GM18526 (cell line): Measurements from ENCODE around the gene LOXL4.

Source experiments
- POLR2A ChIP-seq: IDR thresholded peaks from 3 replicates; pipeline ENCODE4 v1.6.1; 2011; ENCODE audit not compliant: insufficient read length; ENCODE audit errors: extremely low read depth

Gene LOXL4

DNA sequence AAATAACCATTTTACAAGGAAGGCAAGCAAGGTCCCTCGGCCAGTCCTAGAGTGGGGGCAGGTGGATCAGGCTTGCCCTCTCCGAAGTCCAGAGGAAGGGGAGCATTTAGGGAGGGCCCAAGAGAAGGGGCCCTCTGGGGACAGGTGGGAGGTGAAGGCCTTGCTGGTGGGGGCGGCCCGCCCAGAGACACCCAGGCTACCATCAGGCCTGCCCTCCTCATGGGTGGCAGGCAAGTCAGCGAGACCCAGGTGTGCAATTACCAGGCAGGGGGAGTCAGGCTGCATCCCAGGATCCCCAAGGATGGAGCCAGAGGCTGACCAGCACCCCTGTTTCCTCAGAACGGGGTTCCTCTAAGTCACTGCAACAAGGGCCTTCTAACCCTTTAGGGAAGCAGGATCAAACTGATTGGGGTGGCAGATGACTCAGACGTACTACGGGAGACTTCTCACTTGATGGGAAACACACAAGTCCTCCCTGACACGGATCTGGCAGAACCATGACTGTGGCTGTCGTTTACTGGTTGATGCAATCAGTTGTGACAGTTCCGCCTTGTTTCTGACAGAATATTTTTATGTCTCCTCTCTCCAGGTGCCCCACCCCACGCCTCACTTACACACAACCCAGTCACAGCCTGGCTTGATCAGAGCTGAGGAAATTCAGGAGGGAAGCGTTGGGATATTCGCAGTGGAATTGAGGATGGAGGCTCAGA is 8.2 kb downstream of the LOXL4 start:
- no peak for TF ChIP-seq POLR2A

DNA sequence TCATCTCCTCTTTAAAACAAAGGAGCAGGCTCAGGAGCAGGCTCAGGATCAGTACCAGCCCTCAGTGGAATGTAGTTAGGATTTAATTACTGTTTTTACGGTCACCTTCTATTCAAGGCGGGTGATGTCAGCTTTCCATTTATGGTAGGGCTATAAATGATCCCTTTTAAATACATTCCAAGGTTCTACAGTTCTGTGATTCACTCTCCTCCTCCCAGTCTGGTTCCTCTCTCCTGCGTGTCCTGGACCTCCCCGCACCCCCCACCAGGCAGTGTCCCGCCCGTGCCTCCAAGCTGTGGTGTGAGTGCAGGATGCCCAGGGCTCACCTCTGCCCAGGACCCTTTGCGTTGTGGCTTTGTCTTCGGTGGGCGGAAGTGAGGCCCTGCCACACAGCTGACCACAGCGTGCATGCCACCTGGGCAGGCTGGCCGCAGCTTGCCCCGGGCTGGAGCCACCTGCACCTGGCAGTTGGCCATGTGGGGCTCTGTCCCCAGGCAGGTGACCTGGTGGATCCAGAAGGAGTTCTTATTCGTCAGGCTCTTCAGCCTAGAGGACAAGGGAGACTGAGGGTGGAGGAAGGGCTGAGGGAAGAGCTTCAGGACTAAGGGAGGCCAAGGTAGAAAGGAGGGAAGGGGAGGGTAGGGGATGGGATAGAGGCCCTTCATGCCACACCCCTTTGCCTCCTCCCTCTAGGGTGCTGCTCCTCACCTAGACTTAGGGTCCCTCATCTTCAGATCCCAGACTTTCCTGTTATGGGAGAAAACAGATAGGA is 9.1 kb downstream of the LOXL4 start:
- no peak for TF ChIP-seq POLR2A

DNA sequence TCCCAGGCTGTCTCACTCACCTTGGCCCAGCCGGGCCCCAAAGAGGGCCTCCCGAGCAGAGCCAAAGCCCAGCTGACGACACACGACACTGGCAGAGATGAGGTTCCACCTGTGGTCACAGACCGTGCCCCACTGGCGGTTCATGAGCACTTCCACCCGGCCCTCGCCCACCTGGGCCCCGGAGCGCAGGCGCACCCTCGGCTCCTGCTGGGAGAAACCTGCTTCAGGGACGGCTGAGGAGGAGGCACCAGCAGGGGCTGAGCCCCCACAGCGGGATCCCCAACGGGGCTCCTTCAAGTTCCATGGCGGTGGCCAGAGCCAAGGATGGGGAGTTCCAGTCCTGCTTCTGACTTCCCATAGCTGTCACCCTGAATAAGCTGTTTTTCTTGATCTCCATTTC is 10.0 kb downstream of the LOXL4 start:
- TF ChIP-seq POLR2A: no peak

DNA sequence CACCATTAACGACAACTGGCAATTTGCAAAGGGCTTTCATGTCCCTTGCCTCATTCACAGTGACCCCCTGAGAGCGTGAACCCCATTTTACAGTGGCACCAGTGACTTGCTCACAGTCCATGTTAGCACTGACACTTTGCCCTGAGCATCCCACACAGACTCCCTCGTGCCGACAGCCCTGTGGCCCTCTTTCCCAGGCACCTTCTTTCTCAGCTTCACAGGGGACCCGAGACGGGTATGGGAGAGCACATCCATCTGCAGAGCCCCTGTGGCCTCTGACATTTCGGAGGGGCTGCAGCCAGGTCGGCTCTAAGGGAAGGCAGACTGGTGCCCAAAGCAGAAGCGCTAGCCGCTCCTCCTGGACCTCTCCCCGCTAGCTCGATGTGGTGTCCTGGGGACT is 10.8 kb downstream of the LOXL4 start:
- no peak for TF ChIP-seq POLR2A

DNA sequence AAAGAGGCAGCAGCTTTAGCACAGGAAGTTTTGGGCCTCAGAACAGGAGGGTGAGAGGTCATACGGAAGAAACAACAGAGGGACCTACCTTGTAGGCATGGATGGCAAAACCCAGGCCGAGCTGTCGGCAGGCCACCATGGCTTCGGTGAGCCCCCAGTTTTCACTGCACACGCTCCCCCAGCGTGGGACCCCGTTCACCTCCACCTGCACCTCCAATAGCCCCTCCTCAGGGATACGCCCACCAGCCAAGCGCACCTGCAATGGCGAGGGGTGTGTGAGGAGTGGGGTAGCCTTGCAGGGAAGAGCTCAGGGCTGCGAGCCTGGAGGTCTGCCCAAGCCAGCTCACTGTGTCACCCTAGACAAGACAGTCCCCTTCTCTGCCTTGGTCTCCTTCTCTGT is 11.3 kb downstream of the LOXL4 start:
- no peak for TF ChIP-seq POLR2A

DNA sequence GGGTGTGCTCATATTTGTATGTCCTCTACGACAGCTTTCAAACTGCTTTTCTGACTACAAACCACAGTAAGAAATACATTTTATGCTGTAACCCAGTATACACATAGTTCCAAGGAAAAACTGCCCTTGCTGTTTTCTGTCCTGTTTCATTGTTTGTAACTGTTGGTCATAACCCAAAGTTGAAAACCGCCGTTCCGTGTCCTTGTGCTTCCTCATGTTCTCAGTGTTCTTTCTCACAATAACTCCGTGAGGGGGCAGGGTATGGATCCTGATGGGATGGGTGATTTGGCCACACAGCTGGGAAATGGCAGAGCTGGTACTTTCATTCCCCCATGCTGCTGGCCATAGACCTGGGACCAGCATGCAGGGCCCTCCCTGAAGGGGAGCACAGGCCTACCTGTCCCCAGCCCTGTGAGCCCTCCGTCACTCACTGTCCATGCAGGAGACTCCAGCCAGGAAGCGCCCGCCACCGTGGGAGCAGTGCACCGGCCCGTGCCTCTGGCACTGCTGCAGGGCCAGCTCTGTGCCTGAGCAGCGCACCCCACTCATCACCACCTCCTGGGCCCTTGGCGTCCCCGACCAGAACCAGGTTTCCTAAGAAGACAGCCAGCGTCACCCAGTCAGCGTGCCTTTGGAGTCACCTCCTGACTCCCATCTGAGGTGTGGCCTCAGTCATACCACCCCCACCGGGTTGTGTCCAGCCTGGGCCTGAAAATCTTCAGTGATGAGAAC is 12.7 kb downstream of the LOXL4 start:
- no peak for TF ChIP-seq POLR2A

DNA sequence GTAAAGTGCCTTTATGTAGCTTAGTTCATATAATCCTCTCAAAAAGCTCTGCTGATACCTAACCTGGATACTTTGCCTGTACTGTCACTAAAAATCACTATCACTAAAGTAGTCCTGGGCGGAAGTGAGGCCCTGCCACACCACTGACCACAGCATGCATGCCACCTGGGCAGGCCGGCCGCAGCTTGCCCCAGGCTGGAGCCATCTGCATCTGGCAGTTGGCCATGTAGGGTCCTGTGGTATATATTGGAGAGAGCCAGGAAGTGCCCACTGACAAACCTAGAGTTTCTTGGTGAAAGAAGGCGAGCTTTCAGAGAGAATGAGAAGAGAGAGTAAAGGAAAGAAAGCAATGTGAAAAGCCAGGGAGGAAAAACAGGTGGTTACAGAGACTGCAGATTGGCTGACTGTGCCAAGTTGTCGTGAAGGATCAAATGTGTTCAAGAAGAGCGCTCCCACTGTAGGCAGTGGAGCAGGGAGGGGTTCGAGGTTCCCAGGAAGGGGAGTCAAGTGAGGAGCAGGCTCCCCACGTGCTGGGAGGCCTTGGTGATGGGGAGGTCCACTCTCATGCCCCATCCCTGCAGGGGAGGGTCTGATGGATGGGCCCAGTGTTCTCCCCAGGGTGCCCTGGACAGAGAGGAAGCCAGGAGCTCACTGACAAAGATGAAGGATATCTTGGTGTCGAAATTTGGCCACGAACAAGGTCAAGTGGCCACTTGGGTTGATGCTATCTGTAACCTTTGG is 13.6 kb downstream of the LOXL4 start:
- no peak for TF ChIP-seq POLR2A

DNA sequence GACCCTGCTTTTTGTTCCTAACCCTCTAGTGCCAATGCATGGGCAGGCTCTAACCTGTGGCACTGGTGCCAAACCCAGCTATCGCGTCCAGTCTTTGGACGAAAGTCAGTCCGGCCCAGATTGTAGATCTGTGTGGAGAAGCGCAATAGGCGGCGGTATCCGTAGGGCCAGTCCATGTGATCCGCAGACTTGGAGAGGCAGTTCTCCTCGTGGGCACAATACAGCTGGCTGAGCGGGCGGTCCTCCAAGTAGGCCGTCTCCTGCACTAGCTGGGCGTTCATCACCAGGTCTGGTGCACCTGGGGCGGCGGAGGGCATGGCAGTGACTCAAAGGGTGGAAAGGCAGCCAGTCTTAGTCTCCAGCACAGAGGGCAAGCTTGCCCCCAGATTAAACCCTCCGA is 14.5 kb downstream of the LOXL4 start:
- TF ChIP-seq POLR2A: no peak

DNA sequence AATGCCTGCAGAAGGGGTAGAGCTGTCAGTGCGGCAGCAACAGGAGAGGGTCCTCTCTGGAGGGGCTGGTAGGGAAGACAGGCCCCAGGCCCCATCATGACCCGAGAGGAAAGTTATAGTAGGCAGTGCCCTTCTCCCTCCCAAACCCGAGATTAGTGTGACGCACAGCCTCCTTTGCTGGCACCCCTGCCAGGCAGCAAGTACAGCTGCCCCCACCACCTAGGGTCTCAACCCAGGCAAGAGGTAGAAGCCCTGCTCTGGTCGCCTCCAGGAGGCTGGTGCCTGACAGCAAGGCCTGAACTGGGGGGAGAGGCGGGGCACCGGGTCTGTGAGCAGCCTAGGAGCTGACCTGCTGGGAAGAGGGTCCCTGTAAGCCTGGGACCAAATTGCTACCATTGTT is 15.5 kb downstream of the LOXL4 start:
- TF ChIP-seq POLR2A: no peak

DNA sequence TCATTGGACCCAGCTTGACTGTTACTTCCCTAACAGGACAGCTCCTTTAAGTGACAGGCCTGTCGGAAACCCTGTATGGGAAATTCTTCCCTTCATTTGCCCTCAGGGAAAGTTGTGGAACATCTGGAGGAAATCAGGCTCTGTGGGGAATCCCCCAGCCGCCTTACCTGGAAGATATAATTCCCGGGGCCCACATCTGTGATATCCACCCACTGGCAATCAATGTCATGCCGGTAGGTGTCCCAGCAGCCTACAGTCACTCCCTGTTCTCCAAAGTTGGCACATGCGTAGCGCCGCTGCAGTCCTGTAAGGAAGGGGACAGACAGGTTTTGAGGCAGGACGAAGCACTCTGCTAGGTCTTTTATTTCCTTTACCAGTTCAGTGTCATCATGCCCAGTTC is 16.6 kb downstream of the LOXL4 start:
- TF ChIP-seq POLR2A: no peak

DNA sequence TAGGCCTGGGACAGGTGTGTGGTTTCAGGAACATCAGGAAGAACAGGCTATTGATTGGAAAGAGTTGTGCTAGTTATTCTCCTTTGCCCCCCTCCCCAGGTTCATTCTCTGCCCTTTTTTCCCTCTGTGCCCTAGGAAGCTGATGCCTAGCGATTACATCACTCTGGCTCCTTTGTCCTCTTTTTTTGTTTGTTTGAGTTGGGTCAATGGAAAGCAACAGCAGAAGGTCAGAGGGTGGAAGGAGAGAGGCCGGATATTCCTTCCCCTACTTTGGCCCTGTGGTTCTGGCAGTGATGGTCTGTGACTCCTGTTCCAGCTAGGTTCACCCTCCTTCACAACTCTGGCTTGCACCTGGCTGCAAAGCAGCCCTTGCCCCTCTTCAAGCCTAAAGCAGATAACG is 18.9 kb downstream of the LOXL4 start:
- TF ChIP-seq POLR2A: no peak

DNA sequence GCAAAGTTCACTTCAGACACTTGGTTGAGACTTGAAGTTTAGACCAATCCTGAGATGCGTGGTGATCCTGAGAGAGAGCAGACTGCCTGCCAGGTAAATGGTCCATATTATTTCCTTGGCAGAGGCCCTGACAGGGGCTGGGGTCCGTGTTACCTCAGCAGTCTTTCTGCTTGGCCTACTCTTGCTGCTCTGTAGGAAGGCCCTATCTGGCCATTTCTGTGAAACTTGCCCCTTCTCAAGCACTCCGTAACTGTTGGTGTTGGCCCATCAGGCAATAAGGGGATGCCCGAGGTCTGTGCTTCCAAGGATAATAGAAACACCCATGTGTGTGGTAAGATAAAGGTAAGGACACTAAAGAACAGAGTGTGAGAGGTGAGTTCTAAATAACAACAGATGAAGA is 20.0 kb downstream of the LOXL4 start:
- no peak for TF ChIP-seq POLR2A

DNA sequence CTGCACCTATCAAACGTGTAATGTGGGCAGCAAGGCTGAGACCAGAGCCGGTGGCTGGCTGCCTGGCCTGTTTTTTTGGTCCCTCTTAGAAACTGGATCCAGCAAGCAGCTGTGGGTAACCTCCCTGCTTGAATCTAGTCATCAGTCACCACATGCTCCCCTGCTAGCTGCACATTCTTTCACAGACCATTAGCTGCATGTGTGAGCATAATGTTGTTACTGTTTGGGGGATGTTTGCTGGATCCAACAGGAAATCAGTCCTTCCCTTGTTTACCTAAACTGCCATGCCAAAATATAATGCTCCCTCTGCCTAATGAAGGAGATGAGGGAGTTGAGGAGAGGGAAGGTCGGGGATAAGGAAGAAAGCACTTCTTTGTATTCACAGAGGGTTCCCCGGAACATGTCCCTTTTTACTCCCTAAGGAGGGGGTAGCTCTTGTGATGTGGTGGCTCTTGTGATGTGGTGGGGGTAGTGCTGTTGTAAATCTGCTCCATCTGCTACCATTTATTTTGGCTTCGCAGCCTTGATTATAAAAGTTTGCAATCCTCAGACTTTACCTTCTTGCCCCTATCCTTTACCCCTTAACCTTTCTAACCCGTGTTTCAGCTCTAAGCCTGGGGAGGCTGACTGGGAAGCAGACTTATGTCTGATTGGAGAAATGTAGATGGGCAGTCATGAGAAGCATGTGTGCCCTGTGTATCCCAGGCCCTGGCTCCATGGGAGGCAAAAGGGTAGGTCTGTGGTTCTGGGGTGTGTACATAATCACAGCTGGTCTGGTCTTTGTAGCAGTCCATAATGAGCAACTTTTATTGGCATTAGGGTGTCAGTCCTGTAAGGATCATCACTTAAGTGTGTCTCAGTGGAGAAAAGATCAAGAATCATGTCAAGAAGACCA is 20.8 kb downstream of the LOXL4 start:
- no peak for TF ChIP-seq POLR2A

DNA sequence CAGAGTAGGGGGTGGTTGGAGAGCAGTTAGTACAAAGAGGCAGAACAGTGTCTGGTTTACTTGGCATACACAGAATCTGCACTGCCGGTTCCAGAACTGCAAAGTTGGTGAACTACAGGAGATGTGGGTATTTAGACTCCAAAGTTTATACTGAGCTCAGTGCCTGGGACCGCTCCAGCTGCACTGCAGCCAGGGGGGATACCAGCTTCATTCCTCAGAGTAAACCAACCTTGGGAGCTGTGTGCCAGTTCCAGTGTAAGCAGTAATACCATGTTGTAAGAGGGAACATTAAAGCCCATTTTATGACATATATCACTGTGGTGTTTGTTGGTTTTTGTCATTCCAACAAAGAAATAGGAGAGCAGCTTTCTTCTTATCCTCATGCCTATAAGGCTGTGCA is 23.4 kb downstream of the LOXL4 start:
- no peak for TF ChIP-seq POLR2A
